H9 (cell line): ENCODE data around the gene LRP8. TPM values are rescaled to one million over a fixed set of nuclear protein-coding genes. Genes with fewer than 3 reads are reported as not detected.

Experiments used
- DNase-seq: peaks from one replicate; pipeline ENCODE4 v3.0.0-alpha.2; 2017
- H2AFZ ChIP-seq: one replicate; pipeline ENCODE4 v1.6.1; 2013; ENCODE audit warnings: mild to moderate bottlenecking, low read length, control low read depth, moderate library complexity
- H2AK5ac ChIP-seq: 2 replicates; pipeline ENCODE4 v1.6.1; 2013; ENCODE audit warnings: low read length, control low read depth, mixed read lengths; ENCODE audit not compliant: insufficient read length
- H2BK120ac ChIP-seq: one replicate; pipeline ENCODE4 v1.6.1; 2013; ENCODE audit warnings: low read depth, mild to moderate bottlenecking, low read length, control low read depth, inconsistent platforms; ENCODE audit not compliant: poor library complexity, severe bottlenecking
- H2BK12ac ChIP-seq: 2 replicates; pipeline ENCODE4 v1.6.1; 2013; ENCODE audit warnings: low read length, control low read depth, mixed read lengths, low read depth; ENCODE audit not compliant: insufficient read length
- H2BK15ac ChIP-seq: 2 replicates; pipeline ENCODE4 v1.6.1; 2013; ENCODE audit warnings: low read depth, low read length, control low read depth
- H2BK20ac ChIP-seq: one replicate; pipeline ENCODE4 v1.6.1; 2013; ENCODE audit warnings: low read depth, mild to moderate bottlenecking, low read length, control low read depth, inconsistent platforms; ENCODE audit not compliant: poor library complexity, severe bottlenecking
- H2BK5ac ChIP-seq: 2 replicates; pipeline ENCODE4 v1.6.1; 2013; ENCODE audit warnings: low read length, control low read depth, mixed read lengths; ENCODE audit not compliant: insufficient read length
- H3K14ac ChIP-seq: 2 replicates; pipeline ENCODE4 v1.6.1; 2013; ENCODE audit warnings: low read length, control low read depth; ENCODE audit not compliant: insufficient read depth
- H3K18ac ChIP-seq: 2 replicates; pipeline ENCODE4 v1.6.1; 2013; ENCODE audit warnings: low read depth, mild to moderate bottlenecking, mixed read lengths, low read length, control low read depth; ENCODE audit not compliant: insufficient read length
- H3K23ac ChIP-seq: 2 replicates; pipeline ENCODE4 v1.6.1; 2013; ENCODE audit warnings: low read length, control low read depth, mixed read lengths, low read depth; ENCODE audit not compliant: insufficient read length
- H3K23me2 ChIP-seq: 2 replicates; pipeline ENCODE4 v1.6.1; 2013; ENCODE audit warnings: low read depth, mild to moderate bottlenecking, mixed read lengths, low read length, control low read depth; ENCODE audit not compliant: insufficient read length, poor library complexity, severe bottlenecking
- H3K27ac ChIP-seq: 2 replicates; pipeline ENCODE4 v1.5.1; 2013; ENCODE audit warnings: low read length, control low read depth, mixed read lengths, low read depth; ENCODE audit not compliant: insufficient read length
- H3K27me3 ChIP-seq: 2 replicates; pipeline ENCODE4 v1.6.1; 2013; ENCODE audit warnings: low read length, control low read depth, inconsistent platforms; ENCODE audit not compliant: insufficient read depth
- H3K4ac ChIP-seq: 2 replicates; pipeline ENCODE4 v1.6.1; 2013; ENCODE audit warnings: low read depth, mild to moderate bottlenecking, control low read depth, inconsistent platforms, low read length, moderate library complexity
- H3K4me1 ChIP-seq: 2 replicates; pipeline ENCODE4 v1.6.1; 2013; ENCODE audit warnings: low read length, control low read depth, inconsistent platforms; ENCODE audit not compliant: insufficient read depth
- H3K4me2 ChIP-seq: 2 replicates; pipeline ENCODE4 v1.6.1; 2013; ENCODE audit warnings: low read length, control low read depth, mixed read lengths; ENCODE audit not compliant: insufficient read length, insufficient read depth
- H3K56ac ChIP-seq: 2 replicates; pipeline ENCODE4 v1.6.1; 2013; ENCODE audit warnings: low read depth, mild to moderate bottlenecking, mixed read lengths, low read length, control low read depth; ENCODE audit not compliant: insufficient read length
- H3K79me1 ChIP-seq: 2 replicates; pipeline ENCODE4 v1.6.1; 2013; ENCODE audit warnings: low read depth, mild to moderate bottlenecking, moderate library complexity, low read length, control low read depth, inconsistent platforms; ENCODE audit not compliant: insufficient read depth, poor library complexity, severe bottlenecking
- H3K79me2 ChIP-seq: 2 replicates; pipeline ENCODE4 v1.6.1; 2013; ENCODE audit warnings: low read length, control low read depth, inconsistent platforms; ENCODE audit not compliant: insufficient read depth
- H3K9ac ChIP-seq: 2 replicates; pipeline ENCODE4 v1.6.1; 2013; ENCODE audit warnings: low read length, control low read depth, mixed read lengths; ENCODE audit not compliant: insufficient read length; ENCODE audit errors: extremely low read depth
- H3K9me3 ChIP-seq: one replicate; pipeline ENCODE4 v1.6.1; 2013; ENCODE audit warnings: low read depth, low read length, inconsistent platforms; ENCODE audit not compliant: control insufficient read depth
- H3T11ph ChIP-seq: one replicate; pipeline ENCODE4 v1.6.1; 2013; ENCODE audit warnings: mild to moderate bottlenecking, low read length, control low read depth, inconsistent platforms
- H4K20me1 ChIP-seq: one replicate; pipeline ENCODE4 v1.6.1; 2013; ENCODE audit not compliant: control insufficient read depth, insufficient read length, insufficient read depth
- H4K5ac ChIP-seq: 2 replicates; pipeline ENCODE4 v1.6.1; 2013; ENCODE audit warnings: low read depth, mild to moderate bottlenecking, mixed read lengths, low read length, control low read depth; ENCODE audit not compliant: insufficient read length
- H4K8ac ChIP-seq: replicated peaks from 2 replicates; pipeline ENCODE4 v1.6.1; 2013; ENCODE audit warnings: low read length, control low read depth, mixed read lengths, low read depth; ENCODE audit not compliant: insufficient read length
- H4K91ac ChIP-seq: 2 replicates; pipeline ENCODE4 v1.6.1; 2013; ENCODE audit warnings: low read depth, mild to moderate bottlenecking, moderate library complexity, mixed read lengths, low read length, control low read depth; ENCODE audit not compliant: insufficient read length
- H3K27ac Mint-ChIP-seq, 3 experiments: 2 replicates in 2 of 3; 3 replicates in 1 of 3; pipeline ENCODE4 v1.8.0; 2020 to 2021; ENCODE audit warnings: mixed read lengths in 3 of 3, mild to moderate bottlenecking in 1 of 3, moderate library complexity in 1 of 3
- H3K27me3 Mint-ChIP-seq: 2 replicates; pipeline ENCODE4 v1.8.0; 2021; ENCODE audit warnings: low read depth, mild to moderate bottlenecking, moderate library complexity, mixed read lengths
- H3K36me3 Mint-ChIP-seq, 3 experiments: 2 replicates in 2 of 3; 3 replicates in 1 of 3; pipeline ENCODE4 v1.8.0; 2020 to 2021; ENCODE audit warnings: low read depth in 3 of 3, mixed read lengths in 3 of 3; ENCODE audit not compliant: insufficient read depth in 1 of 3
- H3K4me1 Mint-ChIP-seq, 2 experiments: 2 replicates each; pipeline ENCODE4 v1.8.0; 2020; ENCODE audit warnings: mixed read lengths in 2 of 2
- H3K4me3 Mint-ChIP-seq, 2 experiments: 2 replicates in 1 of 2; 3 replicates in 1 of 2; pipeline ENCODE4 v1.8.0; 2020 to 2021; ENCODE audit warnings: mild to moderate bottlenecking in 2 of 2, mixed read lengths in 2 of 2, moderate library complexity in 1 of 2
- H3K9me3 Mint-ChIP-seq, 2 experiments: 2 replicates in 1 of 2; 3 replicates in 1 of 2; pipeline ENCODE4 v1.8.0; 2020; ENCODE audit warnings: mild to moderate bottlenecking in 2 of 2, mixed read lengths in 2 of 2, moderate library complexity in 1 of 2
- CTCF ChIP-seq: fragments of 200-600 bp; sonication (generic); conservative IDR thresholded peaks from 3 replicates; pipeline ENCODE4 v1.8.0; 2021; ENCODE audit warnings: antibody characterized with exemption, mild to moderate bottlenecking
- WGBS: extraction: QIAGEN DNeasy Blood & Tissue Kit; methylation state at CpG from one replicate; pipeline ENCODE4 v1.1.7; 2013; ENCODE audit warnings: missing lambda C conversion rate, low lambda C conversion rate, mixed read lengths; ENCODE audit not compliant: insufficient read length; ENCODE audit errors: extremely low coverage; 5-methylcytosine and 5-hydroxymethylcytosine counted together
- total RNA-seq: library from RNA; stranded (reverse); gene quantifications from 2 replicates; pipeline ENCODE4 v1.2.1, GENCODE V29; 2021

Gene LRP8
- total RNA-seq, 1 experiment from 2014 or later: 78.6 TPM

GRCh38 chr1:53196485-53197290 lies 131.2 kb downstream of the LRP8 start, which contains the start of gene CPT2:
CPT2 (plus strand) TSS chr1:53196824; CDS start chr1:53196944, 120 bp downstream.
- H3K23me2 ChIP-seq: peaks cover 15% of the 10 kb centered on the region
- WGBS: no CpG with 5 or more reads among the region's 57 CpGs
- H4K8ac ChIP-seq: no peak within 1 kb of the TSS
- H4K5ac ChIP-seq: no peak within 1 kb of the TSS
- H2AK5ac ChIP-seq: no peak within 1 kb of the TSS
- Mint-ChIP-seq H3K36me3 (peaks cover 2 to 21% (median 15%) of the 10 kb centered on the region in 3 experiments; a peak in 6 of 7 replicates), H3K4me3 (peak within 1 kb of the TSS; percentile 84 to 95), H3K27ac (peak within 1 kb of the TSS; percentile 86 to 95 (median 95)), H3K27me3 (peaks cover 14% of the 10 kb centered on the region), H3K9me3 (no peaks in the 10 kb centered on the region; a peak in 1 of 5 replicates), H3K4me1 (peaks cover 19 to 22% of the 10 kb centered on the region in 2 experiments)
- H3K27ac ChIP-seq: no peak within 1 kb of the TSS
- no peak within 1 kb of the TSS for H2BK5ac ChIP-seq
- no peak within 1 kb of the TSS for H3K56ac ChIP-seq
- no peak within 1 kb of the TSS for H3K4ac ChIP-seq
- H3K23ac ChIP-seq: no peak within 1 kb of the TSS
- no peak within 1 kb of the TSS for H4K91ac ChIP-seq
- H3K79me2 ChIP-seq: no peaks in the 10 kb centered on the region
- no peak within 1 kb of the TSS for H3T11ph ChIP-seq
- TF ChIP-seq CTCF: no peak
- H4K20me1 ChIP-seq: no peaks in the 10 kb centered on the region
- H3K4me1 ChIP-seq: peaks cover 2% of the 10 kb centered on the region; the same call in 1 of the 2 replicates
- H3K27me3 ChIP-seq: no peaks in the 10 kb centered on the region
- H3K18ac ChIP-seq: peak within 1 kb of the TSS; percentile 39
- H3K4me2 ChIP-seq: peak within 1 kb of the TSS; percentile 90
- DNase-seq: peak; percentile 95
- peaks cover 3% of the 10 kb centered on the region for H3K79me1 ChIP-seq
- H2BK120ac ChIP-seq: no peak within 1 kb of the TSS
- H3K9ac ChIP-seq: peak within 1 kb of the TSS; percentile 69
- no peak within 1 kb of the TSS for H2BK12ac ChIP-seq
- peak within 1 kb of the TSS; percentile 87 for H3K14ac ChIP-seq
- no peak within 1 kb of the TSS for H2AFZ ChIP-seq
- no peaks in the 10 kb centered on the region for H3K9me3 ChIP-seq
- H2BK15ac ChIP-seq: no peak within 1 kb of the TSS; the same call in 1 of the 2 replicates
- H2BK20ac ChIP-seq: no peak within 1 kb of the TSS
